Body of pancreas (tissue), 4 donors: ENCODE data around the gene GTPBP3.

Source experiments
- CTCF ChIP-seq, 7 experiments: fragments of 450-650 bp in 4 of 7; fragments of 200-600 bp in 3 of 7; sonication (generic) in 3 of 7; IDR thresholded peaks; one replicate each; pipeline ENCODE4 v1.5.1; 2016 to 2019; ENCODE audit warnings: antibody characterized with exemption in 7 of 7
- POLR2A ChIP-seq, 3 donors: fragments of 450-650 bp; IDR thresholded peaks; one replicate each; pipeline ENCODE4 v1.6.1; 2016; ENCODE audit warnings: antibody characterized with exemption in 3 of 3, mild to moderate bottlenecking in 2 of 3

- TF ChIP-seq CTCF (IDR thresholded peaks at IDR 0.05) (no peak), POLR2A (IDR thresholded peaks at IDR 0.05) (no peak)
These were observed 32.8 kb downstream of the GTPBP3 start for GRCh38 chr19:17370026-17370587.
